Lower lobe of right lung (tissue), 2 donors: ENCODE measurements around the gene DTNBP1. TPM values are rescaled to one million over a fixed set of nuclear protein-coding genes. Genes with fewer than 3 reads are reported as not detected.

Experiments used
- ATAC-seq, 2 donors: fragments of 200-7000 bp; cut with Tn5 transposase; one replicate each; pipeline ENCODE4 v1.9.1; 2020 to 2022; ENCODE audit warnings: mild to moderate bottlenecking in 2 of 2, moderate library complexity in 2 of 2
- DNase-seq: peaks from one replicate; pipeline ENCODE4 v3.0.0-alpha.2; 2020
- H3K27ac ChIP-seq: fragments of 200-600 bp; one replicate; pipeline ENCODE4 v1.8.0; 2022
- H3K27me3 ChIP-seq: fragments of 200-600 bp; one replicate; pipeline ENCODE4 v1.8.0; 2022; ENCODE audit warnings: low read depth
- H3K36me3 ChIP-seq: fragments of 200-600 bp; one replicate; pipeline ENCODE4 v1.8.0; 2022; ENCODE audit warnings: mild to moderate bottlenecking
- H3K4me1 ChIP-seq: fragments of 200-600 bp; one replicate; pipeline ENCODE4 v1.8.0; 2022
- H3K4me3 ChIP-seq: fragments of 200-600 bp; one replicate; pipeline ENCODE4 v1.8.0; 2022; ENCODE audit warnings: mild to moderate bottlenecking
- H3K9me3 ChIP-seq: fragments of 200-600 bp; one replicate; pipeline ENCODE4 v1.8.0; 2022
- intact Hi-C: fragments of 100-400 bp; cut with DNase I; formaldehyde crosslinking; loops from one replicate; pipeline ENCODE4 v1.11.0; 2022
- total RNA-seq: library from RNA; stranded (reverse); fragmentation: NEBNext Ultra II Directional; extraction: Animal tissue kit (Norgen Biotek cat#: 25700); gene quantifications from one replicate; pipeline ENCODE4 v1.2.1, GENCODE V29; 2021
- TF ChIP-seq, protein P1 (sequence below): fragments of 200-600 bp; IDR thresholded peaks from one replicate; pipeline ENCODE4 v1.8.0; 2022; ENCODE audit warnings: antibody characterized with exemption, mild to moderate bottlenecking
- donor health status: DM: no; HTN: yes; CAD: no; lungs with severe emphysema.

Gene DTNBP1
- total RNA-seq, 1 donor from 2014 or later, result 25.9 TPM

DNA sequence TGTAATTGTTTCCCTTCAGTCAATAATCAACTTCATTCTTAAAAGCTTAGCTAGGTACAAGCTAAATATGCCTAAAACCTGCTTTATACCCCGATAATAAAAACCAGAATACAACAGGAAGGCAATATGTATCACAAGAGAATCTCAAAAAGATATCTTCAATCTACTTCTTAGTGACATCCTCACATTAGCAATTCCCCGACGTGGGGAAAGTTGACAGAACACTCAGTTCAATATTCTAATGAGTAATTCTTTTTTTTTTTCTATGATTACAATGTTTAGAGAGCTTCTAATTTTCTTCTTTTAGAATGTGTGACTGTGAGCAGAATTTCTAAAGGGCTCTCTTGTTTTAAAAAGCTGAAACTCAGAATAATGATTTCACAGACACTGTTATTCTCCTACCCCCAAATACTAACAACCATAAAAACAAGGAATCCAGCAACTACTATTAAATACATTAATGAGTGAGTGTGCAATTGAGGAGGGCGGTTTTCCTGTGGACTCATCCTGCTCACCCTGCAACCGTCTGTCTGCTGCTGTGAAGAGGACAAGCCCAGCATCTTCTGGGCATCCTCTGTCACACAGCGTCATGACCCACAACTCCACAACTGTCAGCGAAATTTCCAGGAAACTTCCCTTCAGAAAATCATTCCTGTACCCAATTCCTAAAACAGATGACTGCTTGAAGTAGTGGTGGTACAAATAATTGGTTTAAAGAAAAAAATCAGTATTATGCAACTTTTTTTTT, 68.1 kb downstream of the DTNBP1 start:
- intact Hi-C loops, result no loop called here
- H3K4me1 ChIP-seq, result peaks cover 35% of the 10 kb centered on the region
- no peaks in the 10 kb centered on the region for H3K36me3 ChIP-seq
- ATAC-seq (peak in 1 of 2 donors; percentile 12), DNase-seq (no peak)
- H3K27me3 ChIP-seq, result no peaks in the 10 kb centered on the region
- H3K9me3 ChIP-seq, result no peaks in the 10 kb centered on the region
- no peak overlapping the region for H3K4me3 ChIP-seq
- peak overlapping the region; percentile 2 for H3K27ac ChIP-seq
- TF ChIP-seq, protein P1, sequence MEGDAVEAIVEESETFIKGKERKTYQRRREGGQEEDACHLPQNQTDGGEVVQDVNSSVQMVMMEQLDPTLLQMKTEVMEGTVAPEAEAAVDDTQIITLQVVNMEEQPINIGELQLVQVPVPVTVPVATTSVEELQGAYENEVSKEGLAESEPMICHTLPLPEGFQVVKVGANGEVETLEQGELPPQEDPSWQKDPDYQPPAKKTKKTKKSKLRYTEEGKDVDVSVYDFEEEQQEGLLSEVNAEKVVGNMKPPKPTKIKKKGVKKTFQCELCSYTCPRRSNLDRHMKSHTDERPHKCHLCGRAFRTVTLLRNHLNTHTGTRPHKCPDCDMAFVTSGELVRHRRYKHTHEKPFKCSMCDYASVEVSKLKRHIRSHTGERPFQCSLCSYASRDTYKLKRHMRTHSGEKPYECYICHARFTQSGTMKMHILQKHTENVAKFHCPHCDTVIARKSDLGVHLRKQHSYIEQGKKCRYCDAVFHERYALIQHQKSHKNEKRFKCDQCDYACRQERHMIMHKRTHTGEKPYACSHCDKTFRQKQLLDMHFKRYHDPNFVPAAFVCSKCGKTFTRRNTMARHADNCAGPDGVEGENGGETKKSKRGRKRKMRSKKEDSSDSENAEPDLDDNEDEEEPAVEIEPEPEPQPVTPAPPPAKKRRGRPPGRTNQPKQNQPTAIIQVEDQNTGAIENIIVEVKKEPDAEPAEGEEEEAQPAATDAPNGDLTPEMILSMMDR, result no peak

- DNase-seq (no peak), ATAC-seq (no peak)
- Histone ChIP-seq H3K4me3 (no peak overlapping the region), H3K27ac (no peak overlapping the region), H3K4me1 (peaks cover 35% of the 10 kb centered on the region), H3K9me3 (no peaks in the 10 kb centered on the region), H3K27me3 (no peaks in the 10 kb centered on the region), H3K36me3 (no peaks in the 10 kb centered on the region)
- intact Hi-C loops, result no loop called here
- TF ChIP-seq, protein P1, result no peak
These were observed 69.0 kb downstream of the DTNBP1 start for GRCh38 chr6:15593798-15594197.

DNA sequence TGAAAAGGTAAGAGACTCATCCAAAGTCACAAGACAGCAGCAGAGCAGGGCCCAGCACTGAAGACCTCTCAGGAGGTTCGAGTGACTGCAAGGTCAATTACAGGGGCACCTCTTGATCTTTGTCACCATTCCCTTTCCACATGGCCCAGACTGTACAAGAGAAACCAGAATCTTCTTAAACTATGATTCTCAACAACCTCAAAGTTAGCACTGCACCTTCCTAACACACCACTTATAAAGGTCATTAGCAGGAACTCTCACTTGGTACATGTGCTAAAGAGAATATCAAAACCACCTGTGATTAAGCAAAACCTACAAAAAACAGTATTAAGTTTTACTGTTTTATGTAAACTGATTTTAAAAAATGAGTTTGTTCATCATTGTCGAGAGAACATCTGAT, 70.2 kb downstream of the DTNBP1 start:
- TF ChIP-seq, protein P1, result no peak
- DNase-seq (no peak), ATAC-seq (no peak)
- Histone ChIP-seq H3K9me3 (no peaks in the 10 kb centered on the region), H3K4me3 (no peak overlapping the region), H3K27ac (no peak overlapping the region), H3K36me3 (no peaks in the 10 kb centered on the region), H3K4me1 (peaks cover 35% of the 10 kb centered on the region), H3K27me3 (no peaks in the 10 kb centered on the region)
- intact Hi-C loops, result no loop called here

DNA sequence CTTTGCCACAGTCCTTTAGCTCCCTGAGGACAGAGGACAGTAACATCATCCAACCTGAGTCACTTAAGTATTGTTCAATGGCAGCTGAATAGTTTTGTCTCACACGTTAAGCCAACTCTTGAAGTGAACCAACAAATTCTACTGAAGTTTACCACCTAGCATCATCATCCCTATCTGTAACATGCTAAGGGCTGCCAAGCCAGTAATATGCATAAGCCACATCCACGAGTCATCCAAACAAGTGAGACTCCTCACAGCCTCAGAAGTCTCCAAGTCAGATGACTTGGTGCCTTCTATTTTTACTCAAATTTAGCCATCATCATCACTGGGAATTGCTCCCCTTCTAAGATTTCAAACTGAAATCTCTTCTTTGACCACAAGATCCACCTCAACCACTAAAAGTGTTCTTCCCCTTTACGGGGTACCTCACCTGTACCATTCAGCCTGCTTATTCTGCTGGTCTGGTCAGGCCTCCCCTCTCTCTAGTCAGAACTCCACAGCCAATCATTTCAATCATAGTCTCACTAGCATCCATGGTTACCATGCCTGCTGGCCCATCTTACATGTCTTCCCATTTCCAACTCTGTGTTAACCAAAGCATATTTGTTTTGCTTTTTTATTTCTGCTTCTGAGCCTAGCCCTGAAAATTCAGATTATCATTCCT, 73.7 kb downstream of the DTNBP1 start:
- DNase-seq (no peak), ATAC-seq (no peak)
- no peaks in the 10 kb centered on the region for H3K36me3 ChIP-seq
- TF ChIP-seq, protein P1, result no peak
- H3K4me3 ChIP-seq, result no peak overlapping the region
- H3K9me3 ChIP-seq, result no peaks in the 10 kb centered on the region
- peaks cover 8% of the 10 kb centered on the region for H3K4me1 ChIP-seq
- intact Hi-C loops, result no loop called here
- no peaks in the 10 kb centered on the region for H3K27me3 ChIP-seq
- no peak overlapping the region for H3K27ac ChIP-seq

GRCh38 chr6:15586503-15586902, 76.3 kb downstream of the DTNBP1 start:
- intact Hi-C loops, result no loop called here
- Histone ChIP-seq H3K36me3 (no peaks in the 10 kb centered on the region), H3K4me3 (no peak overlapping the region), H3K27ac (no peak overlapping the region), H3K9me3 (no peaks in the 10 kb centered on the region), H3K4me1 (no peaks in the 10 kb centered on the region), H3K27me3 (no peaks in the 10 kb centered on the region)
- ATAC-seq (no peak), DNase-seq (no peak)
- TF ChIP-seq, protein P1, result no peak
